NT2/D1 (cell line): ENCODE results near the gene CADPS2.

ENCODE experiments used
- DNase-seq: peaks from one replicate; pipeline ENCODE4 v3.0.0-alpha.2; 2011; ENCODE audit warnings: low read depth, low spot score
- H3K27me3 ChIP-seq: 2 replicates; pipeline ENCODE4 v1.6.0; 2011; ENCODE audit warnings: mild to moderate bottlenecking; ENCODE audit not compliant: insufficient read length, insufficient read depth
- H3K36me3 ChIP-seq: 2 replicates; pipeline ENCODE4 v1.6.1; 2011; ENCODE audit warnings: mild to moderate bottlenecking, low read length, mixed read lengths; ENCODE audit not compliant: insufficient read depth, insufficient read length
- H3K4me1 ChIP-seq: 2 replicates; pipeline ENCODE4 v1.5.1; 2011; ENCODE audit not compliant: insufficient read depth, insufficient read length
- H3K4me3 ChIP-seq: 2 replicates; pipeline ENCODE4 v1.5.1; 2011; ENCODE audit warnings: low read depth; ENCODE audit not compliant: insufficient read length
- H3K9ac ChIP-seq: 2 replicates; pipeline ENCODE4 v1.6.0; 2011; ENCODE audit warnings: low read depth; ENCODE audit not compliant: insufficient read length
- H3K9me3 ChIP-seq: 2 replicates; pipeline ENCODE4 v1.5.1; 2011; ENCODE audit warnings: mild to moderate bottlenecking, low read length; ENCODE audit not compliant: insufficient read depth
- SUZ12 ChIP-seq: IDR thresholded peaks from 2 replicates; pipeline ENCODE4 v1.6.1; 2011; ENCODE audit not compliant: insufficient read length, insufficient read depth; ENCODE audit errors: extremely low read depth
- YY1 ChIP-seq: IDR thresholded peaks from 2 replicates; pipeline ENCODE4 v1.6.1; 2011; ENCODE audit not compliant: insufficient read length, insufficient read depth
- ZNF274 ChIP-seq: IDR thresholded peaks from 2 replicates; pipeline ENCODE4 v1.6.1; 2011; ENCODE audit warnings: mild to moderate bottlenecking, low read depth, low read length

The CADPS2 gene

DNA sequence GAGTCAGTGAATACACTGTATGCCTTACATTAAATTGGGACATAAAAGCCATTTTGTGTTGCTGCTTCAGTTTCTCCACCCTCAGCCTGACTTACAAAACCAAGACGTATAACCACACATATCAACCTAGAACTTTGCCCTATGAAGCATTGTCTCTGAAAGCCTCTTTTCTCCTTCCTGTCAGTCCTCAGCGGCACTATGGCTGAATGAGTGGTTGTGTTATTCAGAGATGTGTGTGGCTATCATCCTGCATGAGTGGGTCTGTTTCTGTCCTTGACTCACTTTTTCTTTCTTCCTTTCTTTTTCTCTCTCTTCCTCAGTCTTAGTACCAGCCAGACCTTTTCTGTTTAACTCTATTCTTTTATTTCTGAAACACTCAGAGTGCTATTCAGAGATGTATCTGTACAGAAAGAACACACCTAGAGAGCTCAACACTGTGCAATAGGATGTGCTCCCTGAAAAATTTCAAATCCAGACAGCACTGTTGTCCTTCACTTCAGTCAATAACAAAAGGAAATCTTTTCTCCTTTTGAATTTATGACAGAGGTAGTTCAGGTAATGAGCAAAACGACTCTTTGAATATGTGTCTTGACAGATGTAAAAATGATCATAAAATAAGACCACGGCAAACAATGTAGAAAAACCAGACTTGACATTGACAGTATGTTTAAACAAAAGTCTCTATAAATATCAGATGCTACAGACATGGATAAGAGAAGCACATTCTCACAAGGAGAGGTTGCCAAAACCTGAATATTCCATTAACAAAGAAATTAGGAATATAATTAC, 418.4 kb downstream of the CADPS2 start:
- no peak overlapping the region for H3K4me3 ChIP-seq
- no peak overlapping the region for H3K9ac ChIP-seq
- no peak for DNase-seq
- H3K9me3 ChIP-seq = no peaks in the 10 kb centered on the region
- no peaks in the 10 kb centered on the region for H3K36me3 ChIP-seq
- TF ChIP-seq ZNF274 (no peak), YY1 (no peak), SUZ12 (no peak)
- H3K27me3 ChIP-seq = no peaks in the 10 kb centered on the region
- H3K4me1 ChIP-seq = no peaks in the 10 kb centered on the region

DNA sequence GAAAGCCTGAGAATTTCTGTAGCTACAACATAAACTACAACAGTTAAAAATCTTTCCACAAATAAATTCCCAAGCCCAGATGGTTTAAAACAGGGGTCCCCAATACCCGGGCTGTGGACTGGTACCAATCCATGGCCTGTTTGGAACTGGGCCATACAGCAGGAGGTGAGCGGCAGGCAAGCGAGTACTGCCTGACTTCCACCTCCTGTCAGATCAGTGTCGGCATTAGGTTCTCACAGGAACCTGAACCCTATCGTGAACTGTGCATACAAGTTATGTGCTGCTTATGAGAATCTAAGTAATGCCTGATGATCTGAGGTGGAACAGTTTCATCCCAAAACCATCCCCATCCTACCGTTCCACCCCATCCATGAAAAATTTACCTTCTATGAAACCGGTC, 421.0 kb downstream of the CADPS2 start:
- Histone ChIP-seq H3K4me1 (no peaks in the 10 kb centered on the region), H3K4me3 (no peak overlapping the region), H3K36me3 (no peaks in the 10 kb centered on the region), H3K9me3 (no peaks in the 10 kb centered on the region), H3K27me3 (no peaks in the 10 kb centered on the region), H3K9ac (no peak overlapping the region)
- TF ChIP-seq SUZ12 (no peak), YY1 (no peak), ZNF274 (no peak)
- no peak for DNase-seq

DNA sequence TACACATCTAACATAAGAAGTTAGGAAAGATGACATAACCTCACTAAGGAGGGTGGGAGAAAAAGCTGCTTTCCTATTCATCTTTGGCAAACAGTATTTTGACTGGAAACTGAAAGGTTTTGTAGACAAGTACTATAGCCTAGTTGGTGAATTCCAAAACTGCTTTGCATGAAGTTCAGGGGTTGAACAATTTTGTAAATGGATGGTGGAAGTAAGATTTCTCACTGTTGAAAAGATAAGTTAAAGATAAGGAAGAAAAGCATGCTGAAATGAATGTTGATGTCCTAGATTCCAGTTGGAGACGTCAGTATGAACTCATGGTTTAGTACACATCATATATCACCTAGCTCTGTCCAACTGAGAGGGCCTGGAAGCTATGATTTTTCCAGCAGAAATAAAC, 422.6 kb downstream of the CADPS2 start:
- Histone ChIP-seq H3K9ac (no peak overlapping the region), H3K4me1 (no peaks in the 10 kb centered on the region), H3K4me3 (no peak overlapping the region), H3K36me3 (no peaks in the 10 kb centered on the region), H3K9me3 (no peaks in the 10 kb centered on the region), H3K27me3 (no peaks in the 10 kb centered on the region)
- TF ChIP-seq YY1 (no peak), ZNF274 (no peak), SUZ12 (no peak)
- no peak for DNase-seq

DNA sequence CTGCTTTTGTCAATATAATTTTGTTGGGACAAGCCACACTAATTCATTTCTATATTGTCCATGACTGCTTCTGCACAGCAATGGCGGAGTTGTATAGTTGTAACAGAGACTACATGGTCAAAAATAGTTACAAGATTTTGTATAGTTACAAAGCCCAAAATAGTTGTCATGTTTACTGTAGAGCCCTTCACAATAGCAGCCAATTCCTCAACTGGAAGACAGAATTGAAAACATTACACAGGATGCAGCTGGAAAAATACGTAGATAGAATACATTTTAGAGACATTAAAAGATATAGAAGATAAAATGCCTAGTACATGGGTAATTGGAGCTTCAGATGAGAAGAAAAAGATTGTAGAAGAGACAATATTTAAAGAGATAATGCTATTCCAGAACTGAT, 425.3 kb downstream of the CADPS2 start:
- no peak for DNase-seq
- Histone ChIP-seq H3K9ac (no peak overlapping the region), H3K27me3 (no peaks in the 10 kb centered on the region), H3K4me3 (no peak overlapping the region), H3K4me1 (no peaks in the 10 kb centered on the region), H3K9me3 (no peaks in the 10 kb centered on the region), H3K36me3 (no peaks in the 10 kb centered on the region)
- no peak for TF ChIP-seq YY1
- no peak for TF ChIP-seq SUZ12
- TF ChIP-seq ZNF274 = no peak

DNA sequence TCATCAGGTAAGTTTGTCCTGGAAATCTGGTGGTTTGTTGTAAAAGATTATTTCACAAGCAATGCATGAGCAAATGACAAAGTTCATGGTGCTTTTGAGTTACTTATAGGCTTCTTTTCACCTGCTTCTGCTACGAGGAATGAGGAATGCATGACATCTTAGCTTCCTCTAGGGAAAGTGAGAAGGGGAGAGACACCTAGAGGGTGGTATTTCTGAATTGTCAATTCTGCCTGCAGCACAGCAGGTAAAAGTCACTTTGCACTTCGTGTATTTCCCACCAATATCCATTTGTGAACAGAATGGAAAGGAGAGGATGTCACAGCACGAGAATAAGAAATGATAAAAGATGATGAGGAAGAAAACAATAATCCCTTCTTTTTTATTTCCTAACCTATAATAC, 428.3 kb downstream of the CADPS2 start:
- H3K9me3 ChIP-seq = no peaks in the 10 kb centered on the region
- no peak for TF ChIP-seq ZNF274
- TF ChIP-seq YY1 = no peak
- TF ChIP-seq SUZ12 = no peak
- no peak overlapping the region for H3K9ac ChIP-seq
- no peaks in the 10 kb centered on the region for H3K36me3 ChIP-seq
- no peak for DNase-seq
- H3K4me3 ChIP-seq = no peak overlapping the region
- H3K4me1 ChIP-seq = no peaks in the 10 kb centered on the region
- H3K27me3 ChIP-seq = no peaks in the 10 kb centered on the region

DNA sequence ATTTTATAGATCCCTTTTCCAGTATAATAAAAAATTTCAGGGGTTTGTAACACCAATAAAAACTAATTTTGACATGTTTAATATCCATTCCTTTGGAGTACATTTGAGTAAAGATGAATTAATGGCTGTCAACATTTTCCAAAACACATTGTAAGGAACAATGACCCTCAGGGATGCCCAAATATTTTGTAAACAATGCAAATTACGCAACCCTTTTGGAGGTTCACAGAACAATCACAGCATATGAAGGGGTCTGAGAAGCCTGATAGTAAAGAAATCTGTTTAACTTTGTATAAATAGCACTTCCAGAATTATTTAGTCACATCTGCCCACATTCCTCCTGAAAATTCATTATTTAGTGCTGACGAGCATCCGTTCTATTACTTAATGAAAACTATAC, 428.9 kb downstream of the CADPS2 start:
- no peaks in the 10 kb centered on the region for H3K9me3 ChIP-seq
- no peaks in the 10 kb centered on the region for H3K4me1 ChIP-seq
- H3K9ac ChIP-seq = no peak overlapping the region
- H3K36me3 ChIP-seq = no peaks in the 10 kb centered on the region
- TF ChIP-seq ZNF274 (no peak), SUZ12 (no peak), YY1 (no peak)
- no peak for DNase-seq
- no peak overlapping the region for H3K4me3 ChIP-seq
- no peaks in the 10 kb centered on the region for H3K27me3 ChIP-seq

DNA sequence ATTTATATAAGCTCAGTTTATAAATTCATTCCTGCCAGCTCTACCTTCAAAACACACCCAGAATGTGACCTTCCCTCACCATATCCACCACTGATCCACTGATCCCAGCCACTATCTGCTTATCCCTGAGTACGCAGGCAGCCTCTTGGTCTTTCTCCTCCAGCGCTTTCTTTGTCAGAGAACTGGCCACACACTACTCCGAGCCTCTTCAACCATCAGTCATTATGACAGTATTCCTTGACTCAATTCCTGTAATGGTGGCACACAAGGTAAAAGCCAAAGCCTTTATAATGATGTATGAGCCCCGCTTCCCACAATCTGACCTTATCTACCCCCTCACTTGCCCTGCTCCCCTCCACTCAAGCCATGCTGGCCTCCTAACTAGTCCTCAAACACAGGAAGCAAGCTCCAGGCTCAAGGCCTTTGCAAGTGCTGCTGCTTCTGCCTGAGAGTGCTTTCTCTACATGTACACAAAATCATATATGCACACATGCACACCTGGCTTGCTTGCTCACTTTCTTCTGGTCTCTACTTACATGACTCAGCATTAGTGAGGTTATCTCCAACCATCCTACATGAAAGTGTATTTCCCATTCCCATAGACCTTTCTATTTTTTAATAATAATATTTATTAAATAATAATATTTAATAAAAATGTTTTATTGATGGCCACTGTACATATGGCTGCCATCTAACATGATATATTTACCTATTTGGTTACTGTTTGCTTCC, 431.3 kb downstream of the CADPS2 start:
- H3K36me3 ChIP-seq = no peaks in the 10 kb centered on the region
- no peaks in the 10 kb centered on the region for H3K9me3 ChIP-seq
- no peaks in the 10 kb centered on the region for H3K27me3 ChIP-seq
- TF ChIP-seq YY1 = no peak
- no peak for TF ChIP-seq ZNF274
- no peak for TF ChIP-seq SUZ12
- H3K9ac ChIP-seq = no peak overlapping the region
- H3K4me3 ChIP-seq = no peak overlapping the region
- no peak for DNase-seq
- no peaks in the 10 kb centered on the region for H3K4me1 ChIP-seq

DNA sequence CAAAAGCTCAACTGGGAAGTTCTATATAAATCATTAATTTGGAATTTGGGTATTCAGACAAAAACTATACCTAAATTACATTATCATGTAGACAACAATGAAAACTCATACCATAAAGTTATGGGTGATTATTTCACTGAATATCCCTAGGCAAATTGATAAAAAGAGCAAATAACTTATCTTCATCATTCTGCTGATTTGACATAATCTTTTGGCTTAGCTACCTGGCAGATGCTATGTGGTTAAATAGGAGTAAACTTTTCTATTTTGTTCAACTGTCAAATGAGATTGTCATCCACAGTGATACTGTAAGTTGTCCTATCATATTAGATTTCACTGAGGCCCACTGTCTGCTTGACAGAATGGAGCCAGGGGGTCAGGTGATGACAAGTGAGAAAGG, 432.8 kb downstream of the CADPS2 start:
- no peak for TF ChIP-seq ZNF274
- no peak for TF ChIP-seq SUZ12
- no peak for TF ChIP-seq YY1
- Histone ChIP-seq H3K27me3 (no peaks in the 10 kb centered on the region), H3K4me3 (no peak overlapping the region)

More for the DNA sequence above, 432.8 kb downstream of the CADPS2 start:
- no peaks in the 10 kb centered on the region for H3K36me3 ChIP-seq
- H3K9ac ChIP-seq = no peak overlapping the region
- no peaks in the 10 kb centered on the region for H3K9me3 ChIP-seq
- DNase-seq = no peak
- no peaks in the 10 kb centered on the region for H3K4me1 ChIP-seq
